ENCODE data around the gene TMEM81.

Gene TMEM81

DNA sequence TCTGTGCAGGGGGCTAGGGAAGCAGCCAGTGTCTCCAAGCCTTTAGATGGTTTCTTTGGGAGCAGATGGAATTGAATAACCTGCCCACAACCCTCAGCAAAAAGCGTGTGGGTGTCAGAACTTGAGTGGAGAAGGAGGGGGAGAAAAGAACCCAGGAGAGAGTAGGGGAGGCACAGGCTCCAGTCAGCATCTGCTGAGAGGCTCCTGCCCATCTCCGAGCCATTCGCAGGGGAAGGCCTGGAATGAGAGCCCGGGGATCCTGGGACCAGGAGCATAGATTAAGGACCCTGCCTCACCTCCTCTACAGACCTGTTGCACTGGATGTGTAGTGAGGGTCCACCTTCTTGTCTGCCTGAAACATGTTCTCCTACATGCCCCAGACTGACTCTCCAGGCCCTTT, 16.3 kb downstream of the TMEM81 start:
- no peaks in the 10 kb centered on the region for H3K36me3 ChIP-seq (ENCODE audit: control insufficient read depth, insufficient read depth, low read length, severe bottlenecking)
- H3K4me1 ChIP-seq (ENCODE audit: control insufficient read depth, insufficient read depth, low read length), result peaks cover 11% of the 10 kb centered on the region
- no peaks in the 10 kb centered on the region for H3K27me3 ChIP-seq (replicated peaks; ENCODE audit: control insufficient read depth, insufficient read depth, low read length)
- H3K4me3 ChIP-seq (ENCODE audit: low read length), result no peak overlapping the region
- DNase-seq (ENCODE audit: low read depth), result no peak
- H3K9me3 ChIP-seq (ENCODE audit: control insufficient read depth, low read length), result no peaks in the 10 kb centered on the region
- no peak overlapping the region for H3K9ac ChIP-seq (ENCODE audit: low read length)

DNA sequence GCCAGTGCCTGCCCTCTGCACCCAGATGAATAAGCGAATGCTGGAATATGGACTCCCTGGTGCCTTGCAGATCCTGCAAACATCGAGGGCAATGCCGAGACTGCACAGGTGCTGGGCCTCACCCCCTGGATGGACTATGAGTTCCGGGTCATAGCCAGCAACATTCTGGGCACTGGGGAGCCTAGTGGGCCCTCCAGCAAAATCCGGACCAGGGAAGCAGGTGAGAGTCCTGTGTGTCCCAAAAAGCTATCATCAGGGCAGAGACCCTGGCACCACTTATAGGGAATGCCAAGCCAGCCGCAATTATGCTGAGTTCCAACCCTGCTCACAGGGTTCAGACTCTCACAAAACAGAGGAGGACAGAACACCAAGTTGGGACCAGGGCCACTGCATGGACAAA, 17.2 kb downstream of the TMEM81 start:
- Histone ChIP-seq H3K9ac (ENCODE audit: low read length) (no peak overlapping the region), H3K4me1 (ENCODE audit: control insufficient read depth, insufficient read depth, low read length) (peaks cover 11% of the 10 kb centered on the region), H3K27me3 (replicated peaks; ENCODE audit: control insufficient read depth, insufficient read depth, low read length) (peaks cover 1% of the 10 kb centered on the region), H3K36me3 (ENCODE audit: control insufficient read depth, insufficient read depth, low read length, severe bottlenecking) (no peaks in the 10 kb centered on the region), H3K9me3 (ENCODE audit: control insufficient read depth, low read length) (no peaks in the 10 kb centered on the region), H3K4me3 (ENCODE audit: low read length) (no peak overlapping the region)
- DNase-seq (ENCODE audit: low read depth), result no peak

DNA sequence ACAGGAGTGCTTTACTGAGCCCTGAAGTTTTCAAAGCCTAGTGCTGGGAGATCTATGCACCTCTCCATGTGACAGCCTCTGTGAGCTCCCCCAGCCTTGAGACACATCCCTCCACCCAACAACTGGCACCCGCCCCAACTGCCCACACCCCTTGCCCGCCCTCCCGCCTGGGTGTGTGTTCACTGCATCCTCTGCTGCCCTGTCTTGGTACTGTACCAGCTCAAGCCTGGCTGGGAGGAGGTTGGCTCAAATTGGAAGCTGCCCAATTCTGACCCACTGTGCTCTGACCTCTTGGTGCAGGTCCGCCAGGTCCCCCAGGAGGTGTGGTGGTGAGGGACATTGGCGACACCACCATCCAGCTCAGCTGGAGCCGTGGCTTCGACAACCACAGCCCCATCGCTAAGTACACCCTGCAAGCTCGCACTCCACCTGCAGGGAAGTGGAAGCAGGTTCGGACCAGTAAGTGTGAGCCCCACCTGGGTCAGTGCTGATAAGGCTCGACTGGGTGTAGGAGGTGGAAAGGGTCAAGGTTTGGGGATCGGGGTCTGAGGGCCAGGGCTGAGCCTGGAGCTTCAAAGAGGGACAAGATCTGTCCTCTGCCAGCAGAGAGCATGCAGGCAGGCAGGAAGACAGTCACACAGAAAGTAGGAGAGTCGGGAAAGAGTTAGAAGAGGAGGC, 18.0 kb downstream of the TMEM81 start:
- no peak overlapping the region for H3K9ac ChIP-seq (ENCODE audit: low read length)
- no peak overlapping the region for H3K4me3 ChIP-seq (ENCODE audit: low read length)
- no peaks in the 10 kb centered on the region for H3K36me3 ChIP-seq (ENCODE audit: control insufficient read depth, insufficient read depth, low read length, severe bottlenecking)
- peaks cover 3% of the 10 kb centered on the region for H3K27me3 ChIP-seq (replicated peaks; ENCODE audit: control insufficient read depth, insufficient read depth, low read length)
- no peaks in the 10 kb centered on the region for H3K9me3 ChIP-seq (ENCODE audit: control insufficient read depth, low read length)
- DNase-seq (ENCODE audit: low read depth), result no peak
- H3K4me1 ChIP-seq (ENCODE audit: control insufficient read depth, insufficient read depth, low read length), result peaks cover 11% of the 10 kb centered on the region

DNA sequence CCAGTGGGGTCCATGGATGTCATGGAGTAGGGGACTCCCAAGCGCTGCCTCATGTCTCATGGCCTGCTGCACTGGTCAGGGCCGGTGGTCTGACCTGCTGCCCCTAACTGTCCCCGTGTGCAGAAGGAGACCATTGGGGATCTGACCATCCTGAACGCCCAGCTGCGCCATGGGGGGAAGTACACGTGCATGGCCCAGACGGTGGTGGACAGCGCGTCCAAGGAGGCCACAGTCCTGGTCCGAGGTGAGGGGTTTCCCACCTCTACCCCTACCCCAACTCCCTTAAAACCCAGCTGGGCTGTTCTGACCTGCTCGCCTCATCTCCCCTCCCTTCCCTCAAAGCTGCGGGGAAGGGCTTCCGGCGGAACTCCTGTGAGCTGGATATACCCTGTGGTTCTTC, 18.6 kb downstream of the TMEM81 start:
- Histone ChIP-seq H3K4me3 (ENCODE audit: low read length) (no peak overlapping the region), H3K27me3 (replicated peaks; ENCODE audit: control insufficient read depth, insufficient read depth, low read length) (peaks cover 3% of the 10 kb centered on the region), H3K4me1 (ENCODE audit: control insufficient read depth, insufficient read depth, low read length) (peaks cover 11% of the 10 kb centered on the region), H3K9me3 (ENCODE audit: control insufficient read depth, low read length) (no peaks in the 10 kb centered on the region), H3K9ac (ENCODE audit: low read length) (no peak overlapping the region), H3K36me3 (ENCODE audit: control insufficient read depth, insufficient read depth, low read length, severe bottlenecking) (no peaks in the 10 kb centered on the region)
- no peak for DNase-seq (ENCODE audit: low read depth)

DNA sequence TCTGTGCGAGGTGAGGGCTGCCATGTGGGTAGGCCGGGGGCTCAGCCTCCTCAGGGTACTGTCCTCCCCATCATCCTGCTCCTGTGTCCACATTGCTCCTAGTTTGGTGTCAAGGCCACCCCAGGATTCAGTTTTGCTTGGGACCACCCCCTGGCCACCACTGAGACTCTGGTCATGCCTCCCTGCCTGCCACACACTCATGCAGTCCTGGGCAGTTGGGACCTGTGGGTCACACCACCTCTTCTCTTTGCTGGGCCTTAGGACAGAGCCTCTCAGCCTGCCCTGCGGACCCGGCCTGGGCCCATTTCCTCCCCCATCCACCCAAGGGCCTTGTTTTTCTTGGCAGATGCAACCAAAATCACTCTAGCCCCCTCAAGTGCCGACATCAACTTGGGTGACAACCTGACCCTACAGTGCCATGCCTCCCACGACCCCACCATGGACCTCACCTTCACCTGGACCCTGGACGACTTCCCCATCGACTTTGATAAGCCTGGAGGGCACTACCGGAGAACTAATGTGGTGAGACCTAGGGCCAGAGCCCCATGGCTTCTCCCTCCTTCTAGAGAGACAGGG, 19.4 kb downstream of the TMEM81 start:
- no peak for DNase-seq (ENCODE audit: low read depth)
- Histone ChIP-seq H3K36me3 (ENCODE audit: control insufficient read depth, insufficient read depth, low read length, severe bottlenecking) (no peaks in the 10 kb centered on the region), H3K9me3 (ENCODE audit: control insufficient read depth, low read length) (no peaks in the 10 kb centered on the region), H3K27me3 (replicated peaks; ENCODE audit: control insufficient read depth, insufficient read depth, low read length) (peaks cover 3% of the 10 kb centered on the region), H3K4me1 (ENCODE audit: control insufficient read depth, insufficient read depth, low read length) (peaks cover 11% of the 10 kb centered on the region), H3K4me3 (ENCODE audit: low read length) (no peak overlapping the region), H3K9ac (ENCODE audit: low read length) (no peak overlapping the region)

DNA sequence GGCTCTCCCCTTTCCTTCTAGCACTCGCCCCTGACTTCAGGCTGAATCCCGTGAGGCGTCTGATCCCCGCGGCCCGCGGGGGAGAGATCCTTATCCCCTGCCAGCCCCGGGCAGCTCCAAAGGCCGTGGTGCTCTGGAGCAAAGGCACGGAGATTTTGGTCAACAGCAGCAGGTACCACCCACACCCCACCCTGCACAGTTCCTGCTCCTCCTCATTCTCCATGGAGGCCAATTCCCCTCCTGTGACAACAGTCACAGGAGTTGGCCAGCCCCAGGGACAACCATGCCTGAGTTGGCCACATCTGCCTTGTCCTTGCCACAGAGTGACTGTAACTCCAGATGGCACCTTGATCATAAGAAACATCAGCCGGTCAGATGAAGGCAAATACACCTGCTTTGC, 20.0 kb downstream of the TMEM81 start:
- no peak for DNase-seq (ENCODE audit: low read depth)
- H3K36me3 ChIP-seq (ENCODE audit: control insufficient read depth, insufficient read depth, low read length, severe bottlenecking), result no peaks in the 10 kb centered on the region
- no peak overlapping the region for H3K4me3 ChIP-seq (ENCODE audit: low read length)
- peaks cover 11% of the 10 kb centered on the region for H3K4me1 ChIP-seq (ENCODE audit: control insufficient read depth, insufficient read depth, low read length)
- H3K27me3 ChIP-seq (replicated peaks; ENCODE audit: control insufficient read depth, insufficient read depth, low read length), result peaks cover 9% of the 10 kb centered on the region
- no peaks in the 10 kb centered on the region for H3K9me3 ChIP-seq (ENCODE audit: control insufficient read depth, low read length)
- no peak overlapping the region for H3K9ac ChIP-seq (ENCODE audit: low read length)

DNA sequence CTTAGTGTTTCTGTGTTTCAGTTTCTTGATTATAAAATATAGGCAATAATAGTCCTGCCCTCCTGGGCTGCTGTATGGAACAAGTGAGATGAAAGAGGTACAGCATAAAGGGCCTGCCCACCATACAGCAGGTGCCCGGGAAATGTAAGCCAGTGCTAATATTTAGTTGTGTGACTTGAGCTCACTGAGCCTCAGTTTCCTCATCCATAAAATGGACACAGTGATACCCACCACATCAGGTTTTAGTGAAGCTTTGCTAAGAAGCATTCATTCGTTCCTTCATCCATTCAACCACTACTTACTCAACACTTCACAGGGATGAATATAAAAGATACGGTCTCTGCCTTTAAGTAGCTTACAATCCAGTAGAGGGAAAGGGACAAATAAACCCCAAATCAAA, 21.4 kb downstream of the TMEM81 start:
- H3K27me3 ChIP-seq (replicated peaks; ENCODE audit: control insufficient read depth, insufficient read depth, low read length), result peaks cover 16% of the 10 kb centered on the region
- no peaks in the 10 kb centered on the region for H3K36me3 ChIP-seq (ENCODE audit: control insufficient read depth, insufficient read depth, low read length, severe bottlenecking)
- DNase-seq (ENCODE audit: low read depth), result no peak
- H3K4me3 ChIP-seq (ENCODE audit: low read length), result no peak overlapping the region
- no peak overlapping the region for H3K9ac ChIP-seq (ENCODE audit: low read length)
- H3K9me3 ChIP-seq (ENCODE audit: control insufficient read depth, low read length), result no peaks in the 10 kb centered on the region
- H3K4me1 ChIP-seq (ENCODE audit: control insufficient read depth, insufficient read depth, low read length), result no peaks in the 10 kb centered on the region

DNA sequence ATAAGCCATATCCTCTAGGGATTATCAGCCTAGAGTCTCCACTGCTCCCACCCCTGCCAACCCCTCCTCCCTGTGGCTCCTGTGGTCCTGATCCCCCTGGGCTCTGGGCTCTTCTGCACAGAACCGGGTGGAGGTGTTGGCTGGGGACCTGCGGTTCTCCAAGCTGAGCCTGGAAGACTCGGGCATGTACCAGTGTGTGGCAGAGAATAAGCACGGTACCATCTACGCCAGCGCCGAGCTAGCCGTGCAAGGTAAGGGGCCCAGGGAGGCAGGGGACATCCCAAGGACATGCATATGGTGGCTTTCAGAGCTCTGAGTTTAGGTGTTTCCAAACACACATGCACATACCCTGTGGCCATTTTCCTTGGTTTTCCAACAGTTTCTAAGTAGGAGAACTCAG, 21.9 kb downstream of the TMEM81 start:
- no peaks in the 10 kb centered on the region for H3K9me3 ChIP-seq (ENCODE audit: control insufficient read depth, low read length)

DNA sequence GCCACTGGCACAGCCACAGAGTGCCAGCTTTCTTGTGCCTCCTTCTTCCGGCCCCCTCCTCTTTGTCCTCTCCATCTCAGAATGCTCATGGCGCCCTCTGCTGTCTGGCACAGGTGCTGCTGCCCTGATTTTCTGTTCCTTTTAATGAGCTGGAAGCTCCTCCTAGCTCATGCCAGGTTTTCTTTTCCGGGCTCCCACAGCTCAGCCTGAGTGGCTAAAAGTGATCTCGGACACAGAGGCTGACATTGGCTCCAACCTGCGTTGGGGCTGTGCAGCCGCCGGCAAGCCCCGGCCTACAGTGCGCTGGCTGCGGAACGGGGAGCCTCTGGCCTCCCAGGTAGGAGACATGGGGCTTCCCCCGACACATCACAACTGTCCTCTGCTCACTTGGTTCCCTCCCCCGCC, 22.6 kb downstream of the TMEM81 start:
- H3K4me1 ChIP-seq (ENCODE audit: control insufficient read depth, insufficient read depth, low read length), result no peaks in the 10 kb centered on the region
- no peak overlapping the region for H3K4me3 ChIP-seq (ENCODE audit: low read length)
- DNase-seq (ENCODE audit: low read depth), result peak; percentile 85
- H3K36me3 ChIP-seq (ENCODE audit: control insufficient read depth, insufficient read depth, low read length, severe bottlenecking), result no peaks in the 10 kb centered on the region
- no peaks in the 10 kb centered on the region for H3K9me3 ChIP-seq (ENCODE audit: control insufficient read depth, low read length)
- peaks cover 24% of the 10 kb centered on the region for H3K27me3 ChIP-seq (replicated peaks; ENCODE audit: control insufficient read depth, insufficient read depth, low read length)
- H3K9ac ChIP-seq (ENCODE audit: low read length), result no peak overlapping the region

More for the DNA sequence above, 21.9 kb downstream of the TMEM81 start:
- H3K4me3 ChIP-seq (ENCODE audit: low read length), result no peak overlapping the region
- no peak for DNase-seq (ENCODE audit: low read depth)
- H3K4me1 ChIP-seq (ENCODE audit: control insufficient read depth, insufficient read depth, low read length), result no peaks in the 10 kb centered on the region
- no peaks in the 10 kb centered on the region for H3K36me3 ChIP-seq (ENCODE audit: control insufficient read depth, insufficient read depth, low read length, severe bottlenecking)
- no peak overlapping the region for H3K9ac ChIP-seq (ENCODE audit: low read length)
- H3K27me3 ChIP-seq (replicated peaks; ENCODE audit: control insufficient read depth, insufficient read depth, low read length), result peaks cover 18% of the 10 kb centered on the region

DNA sequence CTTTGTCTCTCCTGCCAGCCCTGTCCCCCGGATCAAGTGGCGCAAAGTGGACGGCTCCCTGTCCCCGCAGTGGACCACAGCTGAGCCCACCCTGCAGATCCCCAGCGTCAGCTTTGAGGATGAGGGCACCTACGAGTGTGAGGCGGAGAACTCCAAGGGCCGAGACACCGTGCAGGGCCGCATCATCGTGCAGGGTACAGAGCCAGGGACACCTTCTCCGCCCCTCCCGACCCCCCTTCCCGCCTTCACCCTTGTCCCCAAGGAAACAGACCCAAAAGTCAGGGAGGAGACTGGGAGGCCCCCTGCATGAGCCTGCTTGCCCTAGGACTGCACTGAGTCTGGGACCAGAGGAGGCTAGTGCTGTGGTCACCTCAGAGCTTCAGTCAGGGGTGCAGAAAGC, 23.0 kb downstream of the TMEM81 start:
- H3K4me3 ChIP-seq (ENCODE audit: low read length), result no peak overlapping the region
- no peaks in the 10 kb centered on the region for H3K9me3 ChIP-seq (ENCODE audit: control insufficient read depth, low read length)
- peaks cover 29% of the 10 kb centered on the region for H3K27me3 ChIP-seq (replicated peaks; ENCODE audit: control insufficient read depth, insufficient read depth, low read length)
- H3K9ac ChIP-seq (ENCODE audit: low read length), result no peak overlapping the region
- DNase-seq (ENCODE audit: low read depth), result no peak
- no peaks in the 10 kb centered on the region for H3K36me3 ChIP-seq (ENCODE audit: control insufficient read depth, insufficient read depth, low read length, severe bottlenecking)
- H3K4me1 ChIP-seq (ENCODE audit: control insufficient read depth, insufficient read depth, low read length), result no peaks in the 10 kb centered on the region

DNA sequence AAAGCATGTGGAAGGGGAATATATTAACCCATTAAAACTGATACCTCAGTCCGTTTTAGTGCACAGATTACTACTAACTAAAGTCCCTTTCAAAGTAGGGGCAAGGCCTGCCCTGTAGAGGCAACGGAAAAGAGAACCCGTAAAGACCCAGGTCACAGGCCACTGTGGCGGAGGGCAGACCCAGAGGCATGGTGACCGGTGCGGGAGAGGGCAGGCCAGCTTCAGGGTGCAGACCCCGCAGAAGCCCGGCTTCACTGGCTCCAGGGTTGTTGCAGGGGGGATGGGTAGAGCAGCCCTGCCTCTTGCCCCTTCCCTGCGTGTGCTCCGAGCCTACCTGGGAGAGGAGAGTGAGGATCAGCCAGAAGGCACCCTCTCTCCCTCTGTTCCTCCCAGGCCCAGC, 23.5 kb downstream of the TMEM81 start:
- no peak for DNase-seq (ENCODE audit: low read depth)
- Histone ChIP-seq H3K27me3 (replicated peaks; ENCODE audit: control insufficient read depth, insufficient read depth, low read length) (peaks cover 32% of the 10 kb centered on the region), H3K4me1 (ENCODE audit: control insufficient read depth, insufficient read depth, low read length) (no peaks in the 10 kb centered on the region), H3K36me3 (ENCODE audit: control insufficient read depth, insufficient read depth, low read length, severe bottlenecking) (no peaks in the 10 kb centered on the region), H3K4me3 (ENCODE audit: low read length) (no peak overlapping the region), H3K9me3 (ENCODE audit: control insufficient read depth, low read length) (no peaks in the 10 kb centered on the region), H3K9ac (ENCODE audit: low read length) (no peak overlapping the region)

DNA sequence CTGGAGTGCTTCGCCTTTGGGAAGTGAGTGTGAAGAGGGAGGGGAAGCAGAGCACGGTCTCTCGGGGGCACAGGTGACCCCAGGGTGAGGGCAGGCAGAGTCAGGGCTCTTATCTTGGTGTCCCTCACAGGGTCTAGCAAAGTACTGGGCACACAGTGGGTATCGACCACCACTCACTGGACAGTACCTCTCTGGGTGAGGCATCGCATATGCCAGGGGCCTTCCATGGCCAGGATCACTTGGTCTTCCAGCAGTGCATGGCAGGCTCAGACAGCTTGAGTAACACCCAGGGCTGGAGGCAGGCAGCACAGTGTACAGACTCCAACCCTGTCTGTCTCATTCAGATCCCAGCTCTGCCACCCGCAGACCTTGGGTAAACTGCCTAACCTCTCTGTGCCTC, 24.6 kb downstream of the TMEM81 start:
- no peak overlapping the region for H3K9ac ChIP-seq (ENCODE audit: low read length)
- no peak overlapping the region for H3K4me3 ChIP-seq (ENCODE audit: low read length)
- peaks cover 42% of the 10 kb centered on the region for H3K27me3 ChIP-seq (replicated peaks; ENCODE audit: control insufficient read depth, insufficient read depth, low read length)
- no peaks in the 10 kb centered on the region for H3K4me1 ChIP-seq (ENCODE audit: control insufficient read depth, insufficient read depth, low read length)
- H3K36me3 ChIP-seq (ENCODE audit: control insufficient read depth, insufficient read depth, low read length, severe bottlenecking), result no peaks in the 10 kb centered on the region
- H3K9me3 ChIP-seq (ENCODE audit: control insufficient read depth, low read length), result no peaks in the 10 kb centered on the region
- DNase-seq (ENCODE audit: low read depth), result no peak

Data from adipocyte (in vitro differentiated cells).